IPS-11a (cell line): ENCODE data around the gene DIRAS1.

Source experiments
- H3K4me3 ChIP-seq: one replicate; pipeline ENCODE4 v1.5.1; 2013; ENCODE audit warnings: low read depth, low read length, control low read depth

The DIRAS1 gene

GRCh38 chr19:2755811-2756210, 34.6 kb upstream of the DIRAS1 start:
- no peak overlapping the region for H3K4me3 ChIP-seq

DNA sequence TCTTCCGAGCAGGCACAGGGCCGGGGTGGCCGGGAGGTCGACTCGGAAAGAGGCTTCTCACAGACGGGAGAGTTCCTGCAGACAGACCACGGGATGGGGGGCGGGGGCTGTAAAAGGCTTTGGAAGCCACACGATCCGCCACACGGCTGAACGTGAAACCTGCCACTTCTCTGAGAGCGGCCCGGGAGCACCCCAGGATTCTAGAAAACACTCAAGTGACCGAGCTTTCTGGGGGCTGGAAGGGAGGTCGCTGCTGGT, 34.2 kb upstream of the DIRAS1 start:
- no peak overlapping the region for H3K4me3 ChIP-seq

DNA sequence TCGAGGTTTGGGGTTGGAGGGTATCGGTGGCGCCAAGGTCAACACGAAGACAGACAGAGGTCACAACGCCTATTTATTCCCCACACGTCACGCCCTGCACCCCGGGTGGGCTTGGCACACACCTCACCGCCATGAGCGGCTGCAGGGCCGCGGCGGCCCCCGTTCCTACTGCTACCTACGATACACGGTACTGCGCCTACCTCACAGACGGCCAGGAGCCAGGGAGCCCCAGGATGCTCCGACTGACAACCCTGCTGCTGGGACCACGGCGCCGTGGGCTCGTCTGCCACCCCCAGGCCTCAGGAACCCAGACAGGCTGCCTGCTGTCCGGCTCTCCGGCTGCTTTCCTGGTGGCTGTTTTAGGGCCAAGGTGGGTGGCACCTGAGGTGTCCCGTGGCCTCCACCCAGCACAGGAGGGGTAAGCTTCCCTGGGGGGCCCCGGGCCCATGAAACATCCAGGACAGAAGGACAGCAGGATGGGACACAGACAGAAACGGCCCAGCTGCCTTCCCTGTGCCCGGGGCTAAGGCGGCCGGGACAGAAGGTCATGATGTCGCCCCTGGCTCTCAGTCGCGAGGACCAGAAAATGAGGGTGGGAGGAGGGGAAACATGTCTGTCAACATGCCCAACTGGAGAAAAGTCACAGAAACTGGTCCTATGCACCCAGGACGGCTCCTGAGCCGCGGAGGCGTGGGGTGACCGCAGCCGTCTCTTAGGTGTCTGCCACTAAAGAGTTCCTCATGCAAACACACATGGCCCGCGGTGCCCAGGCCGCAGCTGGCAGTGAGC, 33.7 kb upstream of the DIRAS1 start:
- H3K4me3 ChIP-seq: no peak overlapping the region

DNA sequence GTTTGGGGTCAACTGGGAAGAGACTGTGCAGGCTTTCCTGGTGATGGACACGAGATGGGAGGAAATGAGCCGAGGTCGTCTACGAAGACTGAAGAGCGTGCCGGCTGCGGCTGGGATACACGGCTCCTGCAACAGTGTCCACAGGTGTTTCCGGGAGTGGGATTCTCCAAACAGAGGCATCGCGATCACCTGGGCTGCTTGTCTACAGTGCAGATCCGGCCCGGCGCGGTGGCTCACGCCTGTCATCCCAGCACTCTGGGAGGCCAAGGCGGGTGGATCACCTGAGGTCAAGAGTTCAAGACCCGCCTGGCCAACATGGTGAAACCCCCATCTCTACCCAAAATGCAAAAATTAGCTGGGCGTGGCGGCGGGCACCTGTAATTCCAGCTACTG, 30.3 kb upstream of the DIRAS1 start:
- no peak overlapping the region for H3K4me3 ChIP-seq

DNA sequence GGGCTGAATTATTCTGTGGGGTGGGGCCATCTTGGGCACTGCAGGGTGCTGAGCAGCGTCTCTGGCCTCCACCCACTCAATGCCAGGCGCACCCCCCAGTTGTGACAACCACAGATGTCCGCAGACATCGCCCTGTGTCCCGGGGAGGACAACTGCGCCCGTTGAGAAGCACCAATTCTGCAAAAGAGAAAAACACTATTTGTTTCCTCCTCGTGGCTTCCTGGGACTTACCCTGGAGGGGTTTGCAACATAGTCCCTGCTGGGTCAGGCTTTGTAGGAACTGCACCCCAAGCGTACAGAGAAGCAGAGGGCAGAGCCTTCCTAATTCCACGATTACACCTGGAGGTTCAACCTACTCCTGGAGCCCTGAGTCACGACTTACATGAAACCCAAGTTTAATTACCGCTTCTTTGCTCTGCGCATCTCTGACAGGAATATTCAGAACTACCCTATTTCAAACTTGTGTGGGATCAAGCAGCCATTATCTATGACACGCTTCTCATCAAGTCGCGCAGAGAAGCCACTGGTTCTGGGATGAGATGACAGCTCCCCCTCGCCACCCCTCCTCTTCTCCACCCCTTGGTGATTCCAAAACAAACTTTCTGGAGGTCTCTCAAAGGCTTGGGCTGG, 29.8 kb upstream of the DIRAS1 start:
- H3K4me3 ChIP-seq: no peak overlapping the region

- no peak overlapping the region for H3K4me3 ChIP-seq
Observed at GRCh38 chr19:2747349-2747748, 26.2 kb upstream of the DIRAS1 start.

DNA sequence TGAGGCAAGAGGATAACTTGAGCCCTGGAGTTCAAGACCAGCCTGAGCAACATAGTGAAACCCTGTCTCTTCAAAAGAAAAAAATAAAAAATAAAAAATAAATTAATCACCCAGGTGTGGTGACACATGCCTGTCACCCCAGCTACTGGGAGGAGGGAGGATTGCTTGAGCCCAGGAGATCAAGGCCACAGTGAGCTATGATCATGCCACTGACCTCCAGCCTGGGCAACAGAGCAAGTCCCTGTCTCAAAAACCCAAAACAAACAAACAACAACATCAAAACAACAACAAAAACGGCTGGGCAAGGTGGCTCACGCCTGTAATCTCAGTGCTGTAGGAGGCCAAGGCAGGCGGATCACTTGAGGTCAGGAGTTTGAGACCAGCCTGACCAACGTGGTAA, 22.9 kb upstream of the DIRAS1 start:
- H3K4me3 ChIP-seq: no peak overlapping the region

DNA sequence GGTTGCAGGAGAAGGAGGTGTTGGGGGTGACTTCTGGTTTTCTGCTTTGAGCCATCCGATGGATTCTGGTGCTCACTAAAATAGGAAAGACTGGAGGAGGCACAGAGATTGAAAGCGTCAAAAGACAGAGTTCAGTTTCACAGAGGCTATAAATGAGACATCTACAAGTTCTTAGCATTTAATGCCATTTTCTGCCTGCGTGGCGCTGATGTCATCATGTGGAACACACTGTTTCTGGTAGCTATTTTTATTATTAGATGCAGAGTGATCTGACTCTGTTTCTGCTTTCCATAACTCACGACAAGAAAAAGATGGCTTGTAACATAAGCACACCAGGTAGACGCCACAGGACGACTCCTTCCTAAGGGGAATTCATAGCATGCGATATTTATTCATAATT, 21.9 kb upstream of the DIRAS1 start:
- no peak overlapping the region for H3K4me3 ChIP-seq

DNA sequence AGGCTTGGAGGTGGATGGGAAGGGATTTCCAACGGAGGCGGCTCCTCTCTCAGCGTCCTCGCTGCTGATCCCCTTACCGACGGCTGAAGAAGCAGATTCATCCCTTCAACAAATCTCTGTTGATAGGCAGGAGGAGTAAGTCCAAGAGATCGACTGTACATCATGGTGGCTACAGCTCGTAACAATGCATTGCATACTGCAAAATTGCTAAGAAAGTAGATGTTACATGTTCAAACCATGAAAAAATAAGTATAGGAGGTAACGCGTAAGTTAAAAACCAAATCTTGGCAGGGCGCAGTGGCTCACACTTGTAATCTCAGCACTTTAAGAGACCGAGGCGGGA, 19.1 kb upstream of the DIRAS1 start:
- H3K4me3 ChIP-seq: no peak overlapping the region

GRCh38 chr19:2739602-2740313, 18.6 kb upstream of the DIRAS1 start, which contains the start of gene SLC39A3:
TSS of gene SLC39A3 (minus strand) at chr19:2740017. CDS start at chr19:2737257, 2,760 bp downstream.
- H3K4me3 ChIP-seq: peak within 1 kb of the TSS; percentile 85

DNA sequence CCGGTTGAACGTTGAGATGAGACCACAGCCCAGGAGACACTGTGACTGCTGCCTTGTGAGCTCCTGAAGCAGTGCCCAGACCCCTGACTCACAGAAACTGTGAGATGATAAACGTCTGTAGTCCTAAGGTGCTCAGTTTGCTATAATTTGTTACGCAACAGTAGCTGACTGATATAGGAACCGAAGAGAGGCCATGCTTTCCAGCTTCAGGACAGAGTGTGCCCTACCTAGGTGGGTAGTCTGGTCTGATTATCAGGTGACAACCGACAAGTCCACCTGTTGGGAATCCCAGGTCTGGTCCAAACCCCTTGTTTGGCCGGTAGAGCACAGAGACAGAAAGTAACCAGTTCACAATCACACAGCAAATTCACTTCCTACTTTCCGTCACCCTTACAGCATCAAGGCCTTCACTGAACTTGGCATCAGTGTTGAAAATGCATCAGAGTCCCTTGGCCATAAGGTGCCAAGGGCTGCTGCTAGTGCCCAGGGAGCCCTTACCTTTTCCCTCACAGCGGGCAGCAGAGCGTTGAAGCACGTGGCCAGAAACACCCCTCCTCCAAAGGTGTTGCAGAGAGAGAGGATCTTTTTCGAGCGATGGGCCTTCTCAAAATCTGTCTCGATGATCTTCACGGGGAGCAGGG, 15.5 kb upstream of the DIRAS1 start:
- H3K4me3 ChIP-seq: no peak overlapping the region

DNA sequence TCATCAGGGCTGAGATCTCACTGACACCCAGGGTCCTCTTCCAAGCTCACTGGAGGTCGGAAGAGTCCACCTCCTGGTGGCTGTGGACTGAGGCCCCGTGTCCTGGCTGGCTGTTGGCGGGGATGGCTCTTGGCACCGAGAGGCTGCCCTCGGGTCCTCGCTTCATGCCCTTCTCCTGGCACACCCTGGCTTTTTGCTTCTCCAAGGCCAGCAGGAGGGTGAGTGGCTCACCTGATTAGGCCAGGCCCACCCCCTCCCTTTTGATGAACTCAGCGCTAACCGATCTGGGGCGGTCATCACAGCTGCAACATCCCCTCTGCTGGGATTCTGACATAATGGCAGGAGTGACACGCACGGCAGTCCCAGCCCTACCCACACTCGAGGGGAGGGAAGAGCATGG, 14.2 kb upstream of the DIRAS1 start:
- no peak overlapping the region for H3K4me3 ChIP-seq

DNA sequence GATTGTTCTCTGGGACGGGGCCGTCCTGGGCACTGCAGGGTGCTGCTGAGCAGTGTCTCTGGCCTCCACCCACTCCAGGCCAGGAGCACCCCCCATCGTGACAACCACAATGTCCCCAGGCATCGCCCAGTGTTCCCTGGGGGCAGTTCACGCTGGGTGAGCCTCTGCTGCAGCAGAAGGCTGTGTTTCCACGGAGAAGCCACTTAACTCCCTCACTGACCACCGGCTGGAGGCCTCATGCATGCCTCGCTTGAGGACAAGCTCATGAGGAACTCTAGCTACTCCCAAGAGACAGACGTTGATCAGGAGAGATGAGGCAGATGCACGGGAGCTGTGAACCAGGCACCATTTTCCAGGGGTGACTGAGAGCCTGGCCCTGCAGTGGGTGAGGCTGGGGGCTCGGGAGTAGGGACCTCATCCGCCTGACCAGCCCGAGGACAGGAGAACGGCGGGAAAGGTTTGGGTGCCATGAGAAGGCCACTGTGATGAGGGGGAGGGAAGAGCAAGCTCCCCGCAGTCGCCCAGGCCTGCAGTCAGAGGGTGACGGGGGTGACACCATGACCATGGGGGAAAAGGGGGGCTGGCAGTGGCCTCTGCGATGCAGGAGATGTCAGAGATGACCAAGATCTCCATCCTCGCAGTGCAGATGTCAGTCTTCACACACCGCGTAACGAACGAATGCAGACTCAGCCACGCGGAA, 13.6 kb upstream of the DIRAS1 start:
- no peak overlapping the region for H3K4me3 ChIP-seq

DNA sequence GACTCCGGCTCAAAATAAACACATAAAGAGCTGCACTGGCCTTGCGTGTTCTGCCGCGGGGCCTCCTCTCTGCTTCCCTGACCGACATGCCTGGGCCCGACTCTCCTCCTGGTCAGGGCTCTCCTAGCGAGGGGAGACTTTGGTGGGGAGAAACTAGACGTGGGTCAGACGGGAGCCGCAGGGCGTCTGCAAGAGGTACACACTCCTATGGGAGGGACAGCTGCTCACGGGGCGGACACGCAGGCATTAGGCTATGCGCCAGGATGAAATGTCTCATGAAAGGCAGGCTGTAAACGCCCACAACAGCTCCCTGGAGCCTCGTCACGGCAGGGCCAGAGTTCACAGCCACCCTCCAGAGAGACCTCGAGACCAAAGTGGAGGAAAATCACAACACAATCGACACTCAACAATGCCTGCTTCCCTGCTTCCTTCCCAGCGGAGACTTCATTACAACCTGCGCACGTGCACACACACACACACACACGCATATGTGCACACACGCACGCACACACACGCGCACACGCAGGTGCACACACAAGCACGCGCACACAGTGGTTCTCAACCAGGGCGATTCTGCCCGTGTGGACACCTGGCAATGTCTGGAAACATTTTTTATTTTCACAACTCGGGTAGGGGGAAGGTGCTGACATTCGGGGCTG, 12.9 kb upstream of the DIRAS1 start:
- no peak overlapping the region for H3K4me3 ChIP-seq

DNA sequence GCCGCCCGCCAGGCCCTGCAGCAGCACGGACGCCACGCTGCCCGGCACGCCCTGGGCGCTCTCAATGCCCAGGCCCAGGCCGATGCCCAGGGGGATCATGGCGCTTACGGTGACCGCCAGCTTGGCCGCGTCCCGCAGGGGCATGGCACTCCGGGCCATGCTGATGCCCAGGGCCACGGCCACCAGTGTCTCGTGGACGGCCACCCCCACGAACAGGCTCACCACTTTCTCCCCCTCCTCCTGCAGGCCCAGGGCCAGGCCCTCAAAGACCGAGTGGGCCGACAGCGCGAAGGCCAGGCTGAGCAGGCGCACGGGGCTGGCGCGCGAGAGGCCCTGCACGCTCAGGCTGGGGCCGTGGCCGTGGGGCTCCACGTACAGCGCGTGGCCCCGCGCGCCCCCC, 11.7 kb upstream of the DIRAS1 start:
- no peak overlapping the region for H3K4me3 ChIP-seq

DNA sequence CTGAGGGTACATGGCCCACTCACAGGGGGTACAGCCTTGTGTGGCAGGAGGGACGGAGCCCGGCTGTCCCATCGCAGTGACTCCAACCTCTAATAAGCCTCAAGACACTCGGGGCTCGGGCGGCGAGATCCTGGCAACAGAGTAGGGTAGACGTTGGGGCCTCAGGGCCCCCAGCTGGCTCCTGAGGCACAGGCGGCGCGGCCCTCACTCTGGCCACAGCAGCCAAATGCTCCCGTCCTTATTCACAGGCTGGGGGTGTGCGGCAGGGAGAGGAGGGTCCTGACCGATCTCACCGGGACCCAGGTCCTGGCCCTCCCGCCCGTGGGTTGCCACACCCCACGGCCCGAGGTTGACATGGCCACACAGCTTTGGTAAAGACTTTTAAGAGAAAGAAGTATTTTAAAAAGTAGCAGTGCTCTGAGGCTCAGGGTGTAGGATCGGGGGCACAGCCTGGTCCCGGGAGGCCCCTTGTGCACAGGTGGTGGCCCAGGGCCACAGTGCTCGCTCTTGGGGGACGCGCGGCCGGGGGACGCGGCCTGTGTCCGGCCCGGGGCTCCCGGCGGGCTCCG, 11.1 kb upstream of the DIRAS1 start:
- H3K4me3 ChIP-seq: no peak overlapping the region

DNA sequence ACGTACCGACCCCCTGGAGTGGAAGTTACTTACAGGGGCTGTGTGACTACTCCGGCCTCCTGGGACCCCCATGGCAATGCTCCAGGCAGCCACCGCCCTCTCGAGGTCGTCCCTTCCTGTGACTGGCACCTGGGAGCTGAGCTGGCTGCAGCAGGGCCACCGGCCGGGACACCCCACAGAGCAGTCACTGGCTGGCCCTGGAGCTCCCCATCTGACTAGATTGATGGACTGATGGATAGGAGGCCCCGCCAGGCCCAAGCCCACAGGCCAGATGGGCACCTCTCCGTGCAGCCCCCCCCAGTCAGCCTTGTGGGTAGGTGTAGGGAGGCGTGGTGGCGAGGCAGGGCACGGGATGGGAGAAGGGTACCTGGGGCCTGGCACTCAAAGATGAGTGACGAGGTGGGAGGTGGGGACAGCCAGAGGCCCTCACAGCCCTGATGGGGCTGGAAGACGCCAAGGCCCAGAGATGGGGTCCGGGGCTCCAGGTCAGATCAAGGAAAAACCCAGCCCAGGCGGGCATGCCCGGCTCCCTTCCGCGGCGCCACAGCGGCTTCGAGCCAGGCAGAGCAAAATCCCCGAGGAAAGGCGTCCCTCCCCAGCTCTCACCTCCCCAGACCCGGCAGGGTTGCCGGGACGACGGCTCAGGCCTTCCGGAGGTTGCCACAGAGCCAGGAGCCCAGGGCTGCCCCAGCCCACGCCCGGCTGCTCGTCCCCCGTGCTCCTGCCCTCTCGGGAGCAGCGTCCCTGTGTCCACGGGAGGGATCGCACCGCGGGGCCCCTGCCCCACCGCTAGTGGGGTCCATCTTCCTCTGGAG, 10.2 kb upstream of the DIRAS1 start:
- no peak overlapping the region for H3K4me3 ChIP-seq

- H3K4me3 ChIP-seq: no peak overlapping the region
Observed at GRCh38 chr19:2729943-2730818, 9.0 kb upstream of the DIRAS1 start.
